ENCODE measurements around the gene PPP1R18. TPM values are rescaled to one million over a fixed set of nuclear protein-coding genes. Genes with fewer than 3 reads are reported as not detected.

The PPP1R18 gene
- polyA plus RNA-seq, 10 donors, result 36.4 to 51.3 (median 42.8) TPM

DNA sequence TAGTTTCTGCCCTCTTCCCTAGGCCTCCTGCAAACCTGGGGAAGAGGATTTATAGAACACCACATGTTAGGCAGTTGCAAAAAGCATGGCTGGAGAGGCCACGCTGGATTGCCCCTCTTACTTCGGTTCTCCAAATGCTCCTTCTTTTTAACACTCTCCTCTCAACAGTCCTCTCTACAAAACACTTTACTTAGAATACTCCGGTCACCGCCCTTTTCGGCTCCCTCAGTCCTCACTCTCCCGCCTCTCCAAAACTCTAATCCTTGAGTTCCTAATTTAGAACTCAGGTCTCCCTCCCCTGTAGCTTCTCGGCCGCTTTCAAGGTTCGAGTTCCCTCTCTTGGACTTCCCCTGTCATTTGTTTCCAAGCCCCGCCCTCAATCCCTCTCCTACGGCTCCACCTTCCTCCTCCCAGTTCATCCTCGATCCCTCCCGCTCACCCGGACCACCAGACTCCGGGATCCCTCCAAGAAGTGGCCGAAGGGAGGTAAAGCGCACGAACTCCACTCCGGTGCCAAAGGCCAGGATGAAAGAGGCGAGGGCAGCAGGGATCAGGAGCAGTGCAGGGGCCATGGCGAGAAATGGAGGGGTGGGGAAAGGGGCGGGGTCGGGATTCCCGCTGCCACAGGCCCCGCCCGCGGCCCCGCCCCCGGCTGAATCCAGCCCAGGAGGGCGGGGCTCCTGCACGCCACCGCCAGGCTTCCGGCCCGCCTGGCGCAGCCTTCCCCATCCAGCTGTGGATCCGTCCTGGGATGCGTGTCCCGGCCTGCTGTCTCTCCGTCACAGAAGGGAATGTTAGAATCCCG, 4.2 kb upstream of the PPP1R18 start, which contains the start of gene NRM:
TSS of gene NRM (minus strand) at position 582 of the 805 bp plus-strand sequence. CDS start at position 572, 10 bp downstream.
- peak; percentile 89 to 97 (median 94) for DNase-seq

DNA sequence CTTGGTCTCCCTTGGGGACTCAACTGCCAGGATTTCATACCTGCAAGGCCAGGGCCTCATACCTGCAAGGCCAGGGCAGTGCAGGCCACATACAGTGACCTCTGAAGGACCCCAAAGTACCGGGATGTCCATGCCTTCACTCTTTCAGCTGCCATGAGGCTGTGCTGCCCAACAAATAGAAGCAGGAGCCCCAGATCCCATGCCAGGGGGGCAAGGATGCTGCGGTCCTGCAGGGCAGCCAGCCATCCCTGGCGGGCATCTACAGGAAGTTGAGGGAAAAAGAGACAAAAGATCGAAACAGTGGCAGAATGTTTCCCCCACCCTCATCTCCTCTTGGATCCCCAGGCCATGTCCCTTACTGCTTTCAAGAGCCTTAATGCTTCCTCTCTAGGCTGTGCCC, 3.5 kb upstream of the PPP1R18 start:
- DNase-seq, result no peak

DNA sequence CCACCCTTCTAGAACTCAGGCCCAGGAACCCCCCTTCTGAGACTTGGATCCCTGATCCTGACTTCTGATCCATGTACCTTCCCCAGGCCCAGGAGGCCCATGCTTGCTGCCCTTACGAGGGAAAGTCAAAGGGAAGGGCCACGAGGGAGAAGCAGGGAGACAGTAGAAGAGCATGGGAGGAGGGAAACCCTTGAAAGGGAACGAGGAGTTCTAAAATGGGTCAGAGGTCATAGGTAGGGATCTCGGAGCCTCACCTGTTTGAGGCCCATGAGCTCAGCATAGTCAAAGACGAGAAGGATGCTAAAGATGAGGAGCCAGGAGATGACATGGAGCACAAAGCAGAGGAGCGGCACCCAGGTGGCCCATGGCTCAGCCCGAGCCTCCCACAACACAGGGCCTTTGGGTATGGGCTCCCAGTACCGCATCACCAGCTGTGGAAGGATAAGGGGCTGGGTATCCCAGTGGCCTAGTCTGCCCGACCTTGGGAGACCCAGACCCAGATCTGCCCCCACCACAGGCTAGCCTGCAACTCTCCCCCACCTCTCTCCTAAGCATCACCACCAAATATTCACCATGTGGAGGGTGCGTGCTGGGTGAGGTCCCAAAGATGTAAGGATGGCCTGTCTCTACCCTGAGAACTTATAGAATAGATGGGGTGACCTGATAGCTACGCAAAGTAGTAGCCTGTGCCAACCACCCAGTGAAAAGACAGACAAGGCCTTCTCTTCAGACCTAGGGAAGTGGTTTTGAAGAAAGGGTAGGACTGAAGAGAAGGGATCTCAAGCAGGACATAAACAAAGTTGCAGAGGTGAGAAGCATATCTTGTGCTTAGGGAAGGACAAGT, 2.8 kb upstream of the PPP1R18 start:
- DNase-seq, result no peak

DNA sequence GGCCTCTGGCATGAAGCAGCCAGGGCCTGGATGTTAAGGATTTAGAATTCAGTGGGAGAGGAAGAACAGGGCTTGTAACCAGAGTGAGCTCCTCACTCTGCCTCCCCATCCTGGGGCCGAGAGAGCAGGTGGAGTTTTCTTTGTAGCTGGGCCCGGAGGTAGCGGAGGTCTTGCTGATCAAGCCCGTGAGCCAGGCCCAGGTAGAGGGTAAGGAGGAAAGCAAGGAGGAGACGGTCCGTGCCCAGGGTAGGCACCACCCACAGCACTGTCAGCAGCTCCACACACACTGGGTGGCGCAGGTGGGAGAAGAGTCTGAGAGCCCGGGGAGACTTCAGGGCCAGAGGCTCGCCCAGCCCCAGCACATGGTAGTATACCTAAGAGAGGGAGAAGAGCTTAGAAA, 2.1 kb upstream of the PPP1R18 start:
- no peak for DNase-seq

DNA sequence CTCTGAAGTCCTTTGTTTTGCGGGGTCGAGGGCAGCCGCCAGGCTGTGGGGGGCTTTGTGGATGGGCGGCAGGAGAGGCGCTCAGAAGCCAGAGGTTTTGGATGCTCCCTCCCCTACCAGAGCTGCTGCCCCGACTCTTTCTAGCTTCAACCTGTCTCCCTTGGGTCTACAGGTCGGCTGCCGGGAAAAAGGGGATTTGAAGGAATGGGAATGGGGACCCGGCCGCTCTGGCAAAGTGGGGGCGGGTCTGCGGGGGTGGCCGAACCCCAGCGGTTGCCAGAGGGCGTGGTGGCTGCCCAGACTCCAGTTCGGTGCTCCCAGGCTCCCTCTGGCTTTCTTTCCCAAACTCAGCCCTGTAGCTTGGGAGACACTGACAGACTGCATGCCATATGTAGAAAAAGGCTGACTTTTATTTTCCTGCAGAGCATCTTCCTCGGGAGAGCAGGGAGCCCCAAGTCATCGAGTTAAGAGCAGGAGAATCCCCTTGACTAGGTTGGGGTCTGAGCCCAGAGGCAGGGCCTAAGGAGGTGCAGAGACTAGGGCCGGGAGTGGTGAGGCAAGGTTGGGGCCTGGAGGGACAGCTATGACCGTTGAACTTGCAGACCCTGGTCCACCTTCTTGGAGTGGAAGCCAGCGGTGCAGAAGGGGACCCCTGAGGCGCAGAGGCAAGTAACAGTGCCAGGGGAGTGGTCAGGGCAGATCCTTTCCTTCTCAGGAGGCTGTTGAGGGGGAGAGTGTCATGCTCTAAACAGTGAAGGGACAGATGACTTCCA, 1.4 kb upstream of the PPP1R18 start:
- DNase-seq, result peak in 1 of 3 donors; percentile 30

DNA sequence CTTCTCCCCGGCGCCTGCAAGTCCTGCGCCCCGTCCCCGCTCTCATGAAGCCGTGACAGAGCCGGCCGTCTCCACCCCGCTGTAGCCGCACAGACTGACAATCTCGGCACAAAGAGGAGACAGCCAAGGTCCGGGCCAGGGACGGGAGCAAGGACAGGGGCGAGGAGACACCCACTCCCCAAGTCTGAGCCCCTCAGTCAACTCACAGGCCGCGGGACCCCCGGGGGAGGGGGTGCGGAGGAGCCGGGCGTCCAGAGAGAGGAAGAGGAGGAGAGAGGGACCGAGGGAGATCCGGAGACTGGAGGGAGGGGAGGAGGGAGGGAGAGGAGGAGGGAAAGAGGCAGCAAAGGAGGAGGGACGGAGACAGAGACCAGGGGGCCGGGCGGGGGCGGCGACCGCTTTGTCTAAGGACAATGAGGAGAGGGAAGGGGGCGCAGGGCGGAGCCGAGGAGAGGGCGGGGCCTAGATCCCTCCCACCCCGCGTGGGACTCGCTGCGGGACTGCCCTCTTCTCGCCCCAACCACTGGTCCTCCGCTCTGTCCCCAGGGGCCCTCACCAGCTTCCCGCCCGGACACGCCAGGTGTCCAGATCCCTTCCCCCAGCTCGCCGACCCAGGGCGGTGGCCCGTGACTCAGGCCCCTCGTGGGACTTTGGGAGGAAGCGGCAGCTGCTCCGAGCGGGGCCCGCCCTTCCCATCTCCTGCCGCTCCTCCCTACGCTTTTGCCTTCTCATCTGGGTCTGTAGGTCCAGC, 638 bp upstream of the PPP1R18 start:
- peak; percentile 96 to 99 (median 96) for DNase-seq

GRCh38 chr6:30685157-30686008, 1.1 kb downstream of the PPP1R18 start:
- peak in 1 of 3 donors; percentile 36 for DNase-seq

GRCh38 chr6:30684386-30685156, 1.9 kb downstream of the PPP1R18 start:
- peak in 2 of 3 donors; percentile 30 to 50 for DNase-seq

DNA sequence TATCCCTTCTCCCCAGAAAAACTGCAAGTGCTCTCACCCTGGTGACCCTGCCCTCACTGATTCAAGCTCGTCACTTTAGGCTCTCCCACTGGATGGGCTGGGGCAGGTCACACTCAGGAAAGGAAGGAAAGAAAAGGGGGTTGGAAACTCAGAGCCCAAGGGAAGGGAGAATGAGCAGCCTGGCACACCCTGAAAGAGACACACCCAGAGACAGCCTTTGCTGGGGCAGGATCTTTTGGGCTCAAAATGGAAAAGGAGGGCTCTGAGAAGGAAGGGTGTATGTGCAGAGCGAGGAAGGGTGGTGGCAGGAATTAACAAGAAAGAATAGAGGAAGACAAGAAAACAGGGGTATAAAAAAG, 2.5 kb downstream of the PPP1R18 start:
- no peak for DNase-seq

GRCh38 chr6:30683183-30683979, 3.1 kb downstream of the PPP1R18 start:
- DNase-seq, result no peak

- peak; percentile 61 to 82 (median 82) for DNase-seq
These were observed 4.0 kb downstream of the PPP1R18 start for GRCh38 chr6:30682143-30683117.

DNA sequence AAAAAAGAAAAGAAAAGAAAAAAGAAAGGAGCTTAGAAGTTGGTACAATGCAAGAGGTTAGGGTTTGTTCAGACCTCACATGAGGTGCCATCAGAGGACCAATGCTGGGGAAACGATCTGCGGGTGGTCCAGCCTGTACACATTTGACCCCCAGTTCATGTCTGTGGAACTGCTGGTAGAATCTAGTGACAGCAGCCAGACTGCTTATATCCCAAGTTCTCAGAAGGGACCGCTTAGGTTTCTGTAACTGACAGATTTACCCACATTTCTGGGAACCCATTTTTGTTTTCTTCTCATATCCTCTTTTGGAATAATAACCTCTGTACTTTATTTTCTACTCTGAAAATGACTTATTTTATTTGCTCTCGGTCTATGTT, 4.7 kb downstream of the PPP1R18 start:
- DNase-seq, result no peak

GRCh38 chr6:30679765-30680535, 6.5 kb downstream of the PPP1R18 start:
- no peak for DNase-seq

DNA sequence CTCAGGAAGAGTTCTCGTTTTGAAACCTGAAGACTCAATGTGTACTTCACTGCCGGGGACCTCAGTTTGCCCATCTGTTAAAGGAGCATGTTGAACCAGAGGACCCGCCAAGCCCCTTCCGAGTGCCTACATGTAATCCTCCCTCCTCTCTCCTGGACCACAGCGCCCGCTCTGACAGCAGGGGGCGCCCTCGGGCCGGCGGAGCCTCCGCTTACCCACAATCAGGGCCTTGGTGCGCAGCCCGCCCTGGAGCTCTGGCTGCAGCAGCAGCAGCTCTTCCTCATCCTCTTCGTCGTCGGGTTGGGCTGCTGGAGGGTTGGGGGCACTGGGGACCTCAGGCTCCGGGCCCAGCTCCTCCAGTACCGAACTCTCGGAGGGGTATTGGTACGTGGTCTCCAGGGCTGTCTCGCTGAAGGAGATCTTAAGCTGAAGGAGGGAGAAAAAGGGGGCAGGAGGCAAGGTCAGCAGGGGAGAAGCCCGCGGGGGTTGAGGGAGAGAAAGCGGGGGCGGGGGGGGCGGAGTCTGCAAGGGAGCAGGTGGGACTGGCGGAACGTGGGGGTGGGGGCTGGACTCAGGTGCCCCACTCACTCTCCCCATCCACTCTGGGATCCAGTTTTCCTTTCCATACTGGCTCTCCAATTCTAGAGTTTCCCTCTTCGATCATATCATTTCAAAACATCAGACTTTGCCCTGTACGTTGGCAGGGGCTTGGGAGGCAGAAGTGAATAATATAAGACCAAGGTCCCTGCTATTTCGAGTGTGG, 7.3 kb downstream of the PPP1R18 start:
- DNase-seq, result peak; percentile 63 to 92 (median 89)

GRCh38 chr6:30676660-30677285, 9.7 kb downstream of the PPP1R18 start:
- DNase-seq, result no peak

Data from muscle of back (tissue), 11 donors.